DMS153 treated with DMSO at 0.1 percent for 48 hours (cell line): ENCODE results near the gene TMTC2.

ENCODE experiments used
- DNase-seq: peaks from one replicate; lab custom pipeline; 2025; ENCODE audit not compliant: unreplicated experiment; lab: John Stamatoyannopoulos, UW

The TMTC2 gene

GRCh38 chr12:82874945-82875344 lies 188.2 kb downstream of the TMTC2 start:
- no peak for DNase-seq

DNA sequence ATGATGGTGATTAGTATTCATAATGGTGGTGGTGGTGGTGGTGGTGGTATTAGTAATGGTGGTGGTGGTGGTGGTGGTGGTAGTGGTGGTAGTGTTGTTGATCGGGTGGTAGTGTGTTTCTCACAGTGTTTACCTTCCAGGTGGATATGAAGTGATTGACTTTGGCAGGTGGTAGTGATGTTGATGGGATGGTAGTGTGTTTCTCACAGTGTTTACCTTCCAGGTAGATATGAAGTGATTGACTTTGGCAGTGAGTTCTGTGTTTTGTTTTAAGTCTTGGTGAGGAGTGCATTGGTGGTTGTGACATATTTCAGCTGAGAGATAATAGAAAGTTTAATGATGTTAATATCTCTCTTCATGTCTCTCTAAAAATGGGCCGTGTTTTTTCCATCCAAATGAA lies 189.4 kb downstream of the TMTC2 start:
- no peak for DNase-seq

GRCh38 chr12:82877963-82878362 lies 191.3 kb downstream of the TMTC2 start:
- DNase-seq = no peak

- no peak for DNase-seq
Measured at GRCh38 chr12:82880442-82880901, 193.8 kb downstream of the TMTC2 start.

GRCh38 chr12:82883394-82884355 lies 197.0 kb downstream of the TMTC2 start:
- DNase-seq = no peak

- no peak for DNase-seq
Measured at GRCh38 chr12:82886671-82887340, 200.1 kb downstream of the TMTC2 start.

DNA sequence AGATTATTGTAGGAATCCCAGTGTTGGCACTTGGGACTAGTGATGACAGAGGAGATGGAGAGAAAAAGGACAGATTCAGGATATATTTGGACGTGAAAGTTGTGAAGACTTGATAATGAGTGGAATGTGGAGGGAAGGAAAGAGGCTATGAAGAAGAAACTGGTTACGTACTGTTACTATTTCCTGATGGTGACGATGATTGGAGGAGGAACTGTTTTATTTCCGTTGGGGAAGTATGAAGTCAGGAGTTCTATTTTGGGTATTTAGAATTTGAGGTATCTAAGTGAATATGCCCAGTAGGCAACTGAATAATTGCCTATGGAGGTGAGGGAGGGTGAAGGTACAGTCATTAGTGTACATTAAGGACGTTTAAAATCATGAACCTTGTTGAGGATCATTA lies 207.2 kb downstream of the TMTC2 start:
- no peak for DNase-seq

GRCh38 chr12:82896277-82896676 lies 209.6 kb downstream of the TMTC2 start:
- no peak for DNase-seq

DNA sequence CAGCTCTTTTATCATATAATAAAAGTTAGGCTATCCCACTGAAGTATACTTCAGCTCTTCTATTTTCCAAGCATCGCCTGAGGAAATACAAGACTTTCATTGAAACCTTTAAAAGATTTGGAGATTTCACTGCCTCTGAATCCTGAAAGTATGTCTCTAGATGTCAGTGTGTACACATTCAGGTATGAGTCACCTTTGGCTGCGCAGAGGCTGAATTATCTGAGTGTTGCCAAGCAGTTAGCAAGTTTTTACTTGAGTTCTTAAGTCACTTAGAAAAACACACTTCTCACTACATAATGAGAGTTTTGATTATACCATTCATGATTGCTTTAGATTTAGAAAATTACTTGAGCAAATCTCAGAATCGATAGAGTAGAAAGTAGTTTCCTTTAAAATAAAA lies 210.3 kb downstream of the TMTC2 start:
- DNase-seq = no peak

- DNase-seq = no peak
Measured at GRCh38 chr12:82898441-82898840, 211.7 kb downstream of the TMTC2 start.

DNA sequence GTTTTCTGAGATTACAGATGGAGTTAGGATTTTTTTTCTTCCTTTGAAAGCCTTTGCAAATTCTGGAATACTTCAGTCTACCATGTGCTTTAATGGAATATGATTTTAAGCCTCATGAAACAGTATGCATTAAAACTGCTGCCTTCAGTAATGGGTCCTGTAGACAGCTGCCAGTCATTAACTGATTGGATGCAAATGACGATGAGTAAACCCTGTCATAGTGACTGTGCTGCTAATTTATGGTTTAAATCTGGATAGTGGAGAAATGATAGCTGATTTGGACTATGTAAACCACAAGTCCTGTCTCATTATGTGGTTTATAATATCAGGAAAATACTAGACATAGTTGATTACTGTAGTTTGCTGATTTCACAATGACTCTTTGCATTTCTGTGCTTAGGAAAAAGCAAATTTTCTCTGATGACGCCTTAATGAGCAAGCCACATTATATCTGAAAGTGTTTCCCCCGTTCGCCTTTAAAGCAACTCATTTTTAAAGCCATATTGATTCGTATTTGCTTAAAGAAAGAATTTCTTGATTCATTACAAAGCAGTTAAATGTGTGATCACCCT lies 217.6 kb downstream of the TMTC2 start:
- DNase-seq = no peak

DNA sequence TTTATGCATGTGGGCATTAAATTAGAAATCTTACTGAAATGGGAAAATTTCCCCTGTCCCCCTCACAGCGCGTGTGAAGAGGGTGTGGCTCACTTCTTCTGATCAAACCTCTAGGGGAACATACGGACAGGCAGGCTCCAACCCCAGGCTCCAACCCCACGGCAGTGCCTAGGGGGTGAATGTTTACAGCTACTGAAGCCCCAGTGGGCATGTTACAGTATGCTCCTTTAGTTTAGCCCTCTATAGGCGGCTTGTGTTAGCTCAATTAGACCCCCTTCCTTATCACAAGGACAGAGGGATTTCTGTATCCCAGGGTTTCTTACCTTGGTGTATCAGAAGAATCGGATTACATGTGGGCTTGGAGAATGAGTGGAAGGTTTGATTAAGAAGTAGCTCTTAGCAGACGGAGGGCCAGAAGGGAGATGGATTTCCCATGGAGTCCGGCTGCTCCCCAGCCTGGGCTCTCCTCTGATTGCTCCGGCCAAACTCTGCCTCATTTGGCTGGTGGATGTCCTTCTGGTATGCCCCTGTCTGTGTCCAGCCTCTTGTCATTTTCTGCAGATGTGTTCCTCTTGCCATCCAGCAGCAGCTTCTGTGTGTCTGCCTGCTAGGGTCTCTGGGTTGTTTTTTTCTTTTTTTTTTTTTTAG lies 223.7 kb downstream of the TMTC2 start:
- no peak for DNase-seq

- DNase-seq = no peak
Measured at GRCh38 chr12:82912406-82912805, 225.7 kb downstream of the TMTC2 start.

GRCh38 chr12:82919388-82920054 lies 232.8 kb downstream of the TMTC2 start:
- DNase-seq = no peak

GRCh38 chr12:82923935-82924334 lies 237.2 kb downstream of the TMTC2 start:
- no peak for DNase-seq

- DNase-seq = no peak
Measured at GRCh38 chr12:82926630-82927029, 239.9 kb downstream of the TMTC2 start.

GRCh38 chr12:82930301-82930700 lies 243.6 kb downstream of the TMTC2 start:
- no peak for DNase-seq

- DNase-seq = no peak
Measured at GRCh38 chr12:82931349-82932116, 244.8 kb downstream of the TMTC2 start.

DNA sequence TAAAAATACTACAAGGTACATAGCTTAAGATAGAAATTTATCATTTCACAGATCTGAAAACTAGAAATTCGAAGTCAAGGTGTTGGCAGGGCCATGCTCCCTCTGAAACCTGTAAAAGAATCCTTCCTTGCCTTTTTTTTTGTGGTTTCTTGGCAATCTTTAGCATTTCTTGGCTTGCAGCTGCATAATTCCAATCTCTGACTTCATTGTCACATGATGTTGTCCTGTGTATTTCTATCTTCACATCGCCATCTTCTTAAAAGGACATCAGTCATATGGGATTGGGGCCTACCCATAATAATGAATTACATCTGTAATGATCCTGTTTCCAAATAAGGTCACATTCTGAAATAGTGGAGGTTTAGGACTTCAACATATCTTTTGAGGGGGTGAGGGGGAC lies 250.4 kb downstream of the TMTC2 start:
- no peak for DNase-seq

- no peak for DNase-seq
Measured at GRCh38 chr12:82942521-82942920, 255.8 kb downstream of the TMTC2 start.
